ENCODE measurements around the gene DGAT2. TPM values are rescaled to one million over a fixed set of nuclear protein-coding genes. Genes with fewer than 3 reads are reported as not detected.

DGAT2 gene
- total and polyA plus RNA-seq, 8 donors = 1.2 to 14.9 (median 1.5) TPM

DNA sequence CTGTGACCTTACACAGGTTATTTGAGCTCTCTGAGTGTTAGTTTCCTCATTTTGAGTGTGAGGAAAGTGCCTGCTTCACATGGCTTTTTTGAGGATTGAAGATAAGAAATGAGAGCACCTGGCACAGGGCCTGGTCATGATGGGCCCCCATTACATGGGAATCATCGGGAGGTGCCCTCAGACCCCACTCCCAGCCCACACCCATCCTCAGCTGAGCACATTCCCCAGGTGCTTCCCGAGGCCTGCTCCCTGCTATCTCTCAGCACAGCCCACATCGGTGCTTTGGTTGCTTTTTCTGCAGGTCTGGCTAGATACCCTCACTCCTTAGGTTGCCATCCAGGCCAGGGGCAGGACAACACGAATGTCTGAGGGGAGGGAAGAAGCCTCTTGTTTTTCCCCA is 16.6 kb downstream of the DGAT2 start:
- no peaks in the 10 kb centered on the region for H3K9me3 ChIP-seq
- H3K4me1 ChIP-seq = no peaks in the 10 kb centered on the region
- H3K27ac ChIP-seq = no peak overlapping the region
- no peaks in the 10 kb centered on the region for H3K27me3 ChIP-seq
- no peak overlapping the region for H3K4me3 ChIP-seq
- DNase-seq (no peak), ATAC-seq (peak; percentile 17)
- intact Hi-C loops (cut with DNase I) = no loop called here
- H3K36me3 ChIP-seq = peaks cover 0 to 4% of the 10 kb centered on the region in 2 donors
- no peak for TF ChIP-seq CTCF (IDR thresholded peaks at IDR 0.05)

- Histone ChIP-seq H3K36me3 (no peaks in the 10 kb centered on the region), H3K27ac (no peak overlapping the region), H3K4me3 (no peak overlapping the region), H3K27me3 (no peaks in the 10 kb centered on the region), H3K9me3 (no peaks in the 10 kb centered on the region), H3K4me1 (no peaks in the 10 kb centered on the region)
- no peak for DNase-seq
- intact Hi-C loops (cut with DNase I) = no loop called here
- TF ChIP-seq CTCF (IDR thresholded peaks at IDR 0.05) = no peak
- peak; percentile 47 for ATAC-seq
These were observed 17.6 kb downstream of the DGAT2 start for GRCh38 chr11:75786101-75786736.

DNA sequence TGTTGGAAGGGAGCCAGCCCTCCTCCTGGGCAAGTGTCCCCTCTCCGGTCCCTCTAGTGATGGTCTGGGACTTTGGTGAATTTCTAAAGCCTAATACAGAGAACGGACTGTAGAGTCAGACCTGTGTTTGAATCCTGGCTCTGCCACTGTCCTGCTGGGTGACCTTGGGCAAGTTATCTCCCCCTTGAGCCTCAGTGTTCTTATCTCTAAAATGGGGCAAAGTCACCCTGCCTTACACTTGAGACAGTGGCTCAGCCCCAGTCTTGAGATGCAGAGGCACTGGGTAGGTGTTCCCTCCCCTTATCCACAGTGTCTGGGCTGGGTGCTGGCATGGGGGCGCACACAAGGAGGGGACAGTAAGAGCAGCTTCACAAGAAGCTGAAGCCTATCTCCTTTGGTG is 20.9 kb downstream of the DGAT2 start:
- no peaks in the 10 kb centered on the region for H3K9me3 ChIP-seq
- intact Hi-C loops (cut with DNase I) = no loop called here
- H3K27ac ChIP-seq = no peak overlapping the region
- no peaks in the 10 kb centered on the region for H3K27me3 ChIP-seq
- no peak for ATAC-seq
- H3K36me3 ChIP-seq = no peaks in the 10 kb centered on the region
- H3K4me3 ChIP-seq = no peak overlapping the region
- no peaks in the 10 kb centered on the region for H3K4me1 ChIP-seq
- no peak for DNase-seq
- TF ChIP-seq CTCF (IDR thresholded peaks at IDR 0.05) = no peak

GRCh38 chr11:75790986-75791385 is 22.4 kb downstream of the DGAT2 start:
- Histone ChIP-seq H3K36me3 (peaks cover 0 to under 1% of the 10 kb centered on the region in 2 donors), H3K4me3 (no peak overlapping the region), H3K27ac (no peak overlapping the region), H3K4me1 (no peaks in the 10 kb centered on the region), H3K9me3 (no peaks in the 10 kb centered on the region), H3K27me3 (no peaks in the 10 kb centered on the region)
- no peak for ATAC-seq
- intact Hi-C loops (cut with DNase I) = no loop called here
- no peak for TF ChIP-seq CTCF (IDR thresholded peaks at IDR 0.05)
- DNase-seq = no peak

GRCh38 chr11:75792127-75792731 is 23.7 kb downstream of the DGAT2 start:
- no peak for TF ChIP-seq CTCF (IDR thresholded peaks at IDR 0.05)
- no peak for DNase-seq
- H3K4me1 ChIP-seq = no peaks in the 10 kb centered on the region
- H3K27ac ChIP-seq = no peak overlapping the region
- no peaks in the 10 kb centered on the region for H3K27me3 ChIP-seq
- H3K4me3 ChIP-seq = no peak overlapping the region
- no peaks in the 10 kb centered on the region for H3K9me3 ChIP-seq
- peaks cover 0 to 9% of the 10 kb centered on the region in 2 donors for H3K36me3 ChIP-seq
- ATAC-seq = no peak
- intact Hi-C loops (cut with DNase I) = no loop called here
